ACHN (cell line): ENCODE data around the gene TNNI3K.

Experiments used
- DNase-seq: peaks from one replicate; pipeline ENCODE4 v3.0.0-alpha.2; 2015
- in situ Hi-C: cut with HindIII; loops from 2 replicates; pipeline ENCODE4 v1.10.0; 2017; ENCODE audit warnings: low sequenced_read_pairs, low pct_ligation_motif_present, low pct_unique_long_range_greater_than_20kb

Gene TNNI3K

GRCh38 chr1:74512170-74512915, 277.2 kb downstream of the TNNI3K start, which contains the start of gene LRRC53:
Gene LRRC53 (minus strand): TSS chr1:74512611. CDS start chr1:74483349, 29,262 bp downstream.
- in situ Hi-C loops: no loop called here
- no peak for DNase-seq

- no peak for DNase-seq
- in situ Hi-C loops: no loop called here
These were observed 278.5 kb downstream of the TNNI3K start for GRCh38 chr1:74513411-74514300.

GRCh38 chr1:74517599-74518051, 282.4 kb downstream of the TNNI3K start:
- in situ Hi-C loops: no loop called here
- no peak for DNase-seq

GRCh38 chr1:74522148-74522547, 287.0 kb downstream of the TNNI3K start:
- in situ Hi-C loops: no loop called here
- DNase-seq: no peak

GRCh38 chr1:74523873-74524480, 288.8 kb downstream of the TNNI3K start:
- DNase-seq: no peak
- in situ Hi-C loops: no loop called here

GRCh38 chr1:74526708-74527107, 291.5 kb downstream of the TNNI3K start:
- in situ Hi-C loops: no loop called here
- no peak for DNase-seq

GRCh38 chr1:74528123-74528522, 292.9 kb downstream of the TNNI3K start:
- DNase-seq: no peak
- in situ Hi-C loops: no loop called here

- in situ Hi-C loops: no loop called here
- DNase-seq: no peak
These were observed 295.7 kb downstream of the TNNI3K start for GRCh38 chr1:74530892-74531291.

- DNase-seq: no peak
- in situ Hi-C loops: no loop called here
These were observed 296.6 kb downstream of the TNNI3K start for GRCh38 chr1:74531796-74532195.

GRCh38 chr1:74534241-74534640, 299.1 kb downstream of the TNNI3K start:
- peak; percentile 20 for DNase-seq

GRCh38 chr1:74545821-74546220, 310.6 kb downstream of the TNNI3K start:
- DNase-seq: no peak
- in situ Hi-C loops: no loop called here

More at GRCh38 chr1:74534241-74534640, 299.1 kb downstream of the TNNI3K start:
- in situ Hi-C loops: no loop called here

- in situ Hi-C loops: no loop called here
- no peak for DNase-seq
These were observed 314.0 kb downstream of the TNNI3K start for GRCh38 chr1:74548961-74549750.

GRCh38 chr1:74549932-74550331, 314.7 kb downstream of the TNNI3K start:
- DNase-seq: no peak
- in situ Hi-C loops: no loop called here

- in situ Hi-C loops: no loop called here
- DNase-seq: no peak
These were observed 335.8 kb downstream of the TNNI3K start for GRCh38 chr1:74570797-74571492.

GRCh38 chr1:74571493-74571800, 336.3 kb downstream of the TNNI3K start:
- no peak for DNase-seq
- in situ Hi-C loops: no loop called here

- DNase-seq: no peak
- in situ Hi-C loops: no loop called here
These were observed 336.7 kb downstream of the TNNI3K start for GRCh38 chr1:74571891-74572290.

- in situ Hi-C loops: no loop called here
- no peak for DNase-seq
These were observed 342.9 kb downstream of the TNNI3K start for GRCh38 chr1:74578101-74578500.

GRCh38 chr1:74579425-74579824, 344.2 kb downstream of the TNNI3K start:
- DNase-seq: no peak
- in situ Hi-C loops: no loop called here
